NCI-H128 (cell line): ENCODE results near the gene OBSL1.

ENCODE experiments used
- DNase-seq: peaks from one replicate; lab custom pipeline; 2025; ENCODE audit not compliant: unreplicated experiment; lab: John Stamatoyannopoulos, UW

The OBSL1 gene

DNA sequence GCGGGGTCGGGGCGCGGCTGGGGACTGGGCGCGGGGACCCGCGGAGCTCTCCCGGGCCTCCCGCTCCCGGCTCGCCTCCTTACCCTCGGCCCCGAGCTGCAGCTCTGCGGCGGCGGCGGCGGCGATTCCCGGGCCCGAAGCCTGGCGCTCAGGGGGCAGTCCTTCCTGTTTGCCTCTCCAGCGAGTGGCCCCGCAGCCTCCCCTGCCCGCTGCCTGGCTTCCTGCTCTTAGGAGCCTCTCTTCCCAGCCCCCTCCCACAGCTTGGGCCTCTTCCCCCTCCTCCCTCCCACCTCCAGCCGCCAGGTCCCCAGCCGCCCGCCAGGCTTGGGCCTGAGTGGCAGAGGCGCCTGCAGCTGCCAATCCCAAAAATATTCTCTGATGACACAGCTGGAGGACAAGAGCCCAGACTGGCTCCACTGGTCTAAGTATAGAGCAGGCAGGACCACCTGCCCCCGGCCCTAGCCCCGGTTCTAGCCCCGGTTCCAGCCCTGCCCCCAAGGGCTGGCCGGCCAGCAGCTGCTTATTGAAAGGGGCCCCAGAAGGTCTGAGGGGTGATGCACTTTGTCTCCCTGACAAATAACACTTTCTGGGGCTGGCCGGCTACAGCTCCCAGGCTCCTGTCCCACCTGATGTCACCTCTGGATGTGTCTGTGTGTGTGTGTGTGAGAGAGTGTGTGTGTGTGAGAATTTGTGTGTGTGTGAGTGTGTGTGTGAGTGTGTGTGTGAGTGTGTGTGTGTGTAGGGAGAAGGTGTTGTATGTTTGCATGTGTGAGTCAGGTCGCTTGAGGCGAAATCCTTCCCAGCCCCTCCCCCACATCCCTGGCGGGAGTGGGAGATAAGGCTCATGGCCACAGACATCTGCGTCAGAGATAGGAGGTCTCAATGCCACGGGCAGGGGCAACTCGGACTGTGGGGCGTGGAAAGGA is at the start of gene OBSL1:
OBSL1 (minus strand) TSS at position 229 of the 926 bp plus-strand sequence. CDS start 307 bp downstream, outside the sequence.
- DNase-seq = peak; percentile 55

DNA sequence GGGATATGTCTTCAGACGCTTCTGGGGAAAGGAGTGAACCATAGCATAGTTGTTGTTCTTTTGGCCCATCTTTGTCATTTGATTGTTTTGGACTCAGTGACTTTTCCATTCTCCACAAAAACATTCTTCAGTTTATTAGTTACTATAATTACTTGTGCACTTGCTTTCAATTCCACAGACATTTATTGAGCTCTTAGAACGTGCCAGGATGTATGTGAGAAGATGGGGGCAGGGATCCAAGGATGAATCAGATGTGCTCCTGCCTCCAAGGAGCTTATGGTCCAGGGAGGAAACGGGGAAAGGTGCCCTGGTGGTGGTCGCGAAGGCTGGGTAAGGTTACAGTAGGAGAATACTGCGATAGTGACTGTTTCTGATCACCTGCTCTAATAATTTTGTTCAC is 49.2 kb upstream of the OBSL1 start:
- DNase-seq = no peak

DNA sequence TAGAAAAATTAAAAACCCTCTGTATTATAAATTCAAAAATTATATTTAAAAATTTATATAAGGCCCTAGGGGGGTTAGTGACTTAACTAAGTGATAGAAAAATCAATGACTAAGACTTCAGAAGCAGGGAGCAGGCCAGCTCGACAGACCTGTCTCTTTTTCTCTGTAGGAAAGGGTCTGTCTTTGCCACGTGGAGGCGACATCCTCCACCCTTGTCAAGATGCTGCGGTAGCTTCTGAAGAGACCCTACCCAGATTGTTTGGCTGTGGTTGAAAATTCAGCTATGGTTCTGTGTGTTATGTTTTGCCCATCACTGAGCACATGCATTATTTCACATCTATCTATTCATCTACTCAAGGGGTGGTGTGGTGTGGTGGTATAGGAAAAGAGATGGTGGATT is 47.9 kb upstream of the OBSL1 start:
- no peak for DNase-seq

DNA sequence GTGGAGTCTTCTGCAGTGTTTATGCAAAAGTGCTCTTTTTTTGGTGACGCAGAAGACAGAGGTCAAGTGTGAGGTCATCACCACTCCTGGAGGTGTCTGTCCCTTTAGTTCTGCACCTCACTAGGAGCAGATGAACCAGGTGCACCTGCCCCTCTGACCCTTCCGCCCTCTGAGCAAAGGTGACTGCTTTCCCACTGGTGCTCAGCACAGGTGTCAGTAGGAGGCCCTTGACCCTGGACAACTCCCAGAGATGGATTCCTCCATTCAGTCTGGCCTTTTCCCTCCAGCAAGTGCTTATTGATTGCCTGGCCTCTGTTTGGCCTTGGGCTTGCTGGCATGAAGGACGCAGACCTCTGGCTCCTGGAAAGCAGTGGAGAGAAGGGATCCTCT is 47.4 kb upstream of the OBSL1 start:
- DNase-seq = no peak

DNA sequence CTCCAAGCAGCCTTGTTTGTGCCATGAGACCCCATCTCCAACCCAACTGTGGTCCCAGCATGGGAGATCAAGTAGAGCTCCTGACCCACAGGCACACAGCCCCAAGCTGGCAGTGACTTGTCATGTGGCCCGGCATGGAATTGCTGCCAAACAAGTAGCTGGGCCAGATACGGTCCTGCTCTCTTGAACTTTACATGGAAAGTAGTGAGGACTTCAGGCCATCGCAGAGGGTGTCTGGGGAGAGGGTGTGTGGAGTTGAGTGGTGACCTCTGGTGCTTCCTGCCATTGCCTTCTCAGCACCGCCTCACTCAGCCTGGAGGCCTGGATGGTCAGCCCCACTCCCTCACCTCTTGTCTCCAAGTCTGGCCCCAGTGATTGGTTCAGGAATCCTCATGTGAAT is 45.2 kb upstream of the OBSL1 start:
- no peak for DNase-seq

DNA sequence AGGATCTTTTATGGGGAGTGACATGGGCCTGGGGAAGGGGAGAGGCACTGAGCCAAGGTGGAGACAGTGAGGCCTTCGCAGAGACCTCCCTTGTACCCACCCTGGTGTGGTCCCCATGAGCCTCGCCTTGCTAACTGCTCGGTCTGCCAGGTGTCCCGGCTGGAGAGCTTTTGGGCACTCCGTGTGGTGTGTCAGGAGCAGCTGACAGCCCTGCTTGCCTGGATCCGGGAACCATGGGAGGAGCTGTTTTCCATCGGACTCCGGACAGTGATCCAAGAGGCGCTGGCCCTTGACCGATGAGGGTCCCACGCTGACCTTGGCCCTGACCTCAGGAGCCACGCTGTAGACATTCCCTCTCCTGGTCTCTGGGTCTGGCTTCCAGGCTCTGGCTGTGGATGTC is 44.6 kb upstream of the OBSL1 start:
- no peak for DNase-seq

DNA sequence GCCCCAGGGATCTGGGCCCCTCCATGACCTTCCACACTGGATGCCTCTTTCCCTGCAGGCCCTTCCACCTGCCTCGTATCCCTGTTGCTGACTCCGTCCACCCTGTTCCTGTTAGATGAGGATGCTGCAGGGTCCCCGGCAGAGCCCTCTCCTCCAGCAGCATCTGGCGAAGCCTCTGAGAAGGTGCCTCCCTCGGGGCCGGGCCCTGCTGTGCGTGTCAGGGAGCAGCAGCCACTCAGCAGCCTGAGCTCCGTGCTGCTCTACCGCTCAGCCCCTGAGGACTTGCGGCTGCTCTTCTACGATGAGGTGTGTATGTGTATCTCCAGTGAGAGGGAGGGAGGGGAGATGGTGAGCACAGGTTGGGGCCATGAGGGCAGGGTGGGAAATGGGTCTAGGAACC is 43.7 kb upstream of the OBSL1 start:
- no peak for DNase-seq

DNA sequence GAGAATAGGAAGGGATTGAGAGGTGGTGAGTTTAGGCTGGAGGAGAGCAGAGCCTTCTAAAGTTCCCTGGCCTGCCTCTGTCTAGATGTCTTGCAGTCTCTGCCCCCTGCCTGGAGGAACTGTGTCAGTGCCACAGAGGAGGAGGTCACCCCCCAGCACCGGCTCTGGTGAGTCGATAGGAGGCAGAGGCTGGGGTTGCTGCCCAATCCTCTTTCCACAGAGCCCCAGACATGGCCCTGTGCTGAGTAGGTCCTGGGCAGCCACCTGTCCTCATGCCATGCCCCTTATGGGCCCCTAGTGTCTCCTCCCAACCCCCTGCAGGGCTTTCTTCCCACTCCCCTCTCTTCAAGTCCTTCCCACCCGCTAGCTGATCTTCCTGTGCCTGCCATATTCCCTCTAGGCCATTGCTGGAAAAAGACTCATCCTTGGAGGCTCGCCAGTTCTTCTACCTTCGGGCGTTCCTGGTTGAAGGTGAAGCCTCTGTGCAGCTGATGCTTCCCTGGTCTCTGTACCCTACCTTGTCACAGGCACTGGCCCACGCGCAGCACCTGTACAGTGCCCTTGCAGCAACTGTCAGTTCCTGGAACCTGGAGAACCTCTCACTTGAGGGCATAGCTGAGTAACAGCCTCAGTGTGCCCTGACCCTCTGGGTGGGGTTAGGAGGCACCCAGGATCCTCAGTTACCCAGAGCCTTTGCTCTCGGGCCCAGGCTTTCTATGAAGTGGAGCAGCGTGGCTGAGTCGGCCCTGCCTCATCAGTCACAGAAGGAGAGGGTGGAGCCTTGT is 42.9 kb upstream of the OBSL1 start:
- no peak for DNase-seq

DNA sequence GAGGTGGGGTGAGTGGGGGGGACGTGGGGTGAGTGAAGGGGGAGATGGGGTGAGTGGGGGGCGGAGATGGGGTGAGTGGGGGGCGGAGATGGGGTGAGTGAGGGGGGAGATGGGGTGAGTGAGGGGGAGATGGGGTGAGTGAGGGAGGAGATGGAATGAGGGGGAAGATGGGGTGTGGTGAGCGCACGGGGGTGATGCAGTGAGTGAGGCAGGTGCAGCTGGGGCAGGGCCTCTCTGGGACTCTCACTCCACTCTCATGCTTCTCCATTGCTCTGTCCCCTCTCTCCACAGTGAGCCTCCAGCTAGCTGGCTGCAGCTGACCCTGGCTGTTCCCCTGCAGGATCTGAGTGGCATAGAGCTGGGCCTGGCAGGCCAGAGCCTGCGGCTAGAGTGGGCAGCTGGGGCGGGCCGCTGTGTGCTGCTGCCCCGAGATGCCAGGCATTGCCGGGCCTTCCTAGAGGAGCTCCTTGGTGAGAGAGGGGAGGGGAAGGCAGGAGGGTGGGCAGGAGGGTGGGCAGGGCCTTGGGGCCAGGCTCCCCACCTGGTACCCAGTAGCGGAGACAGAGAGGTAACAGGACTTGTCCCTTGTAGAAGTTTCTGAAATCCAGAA is 42.2 kb upstream of the OBSL1 start:
- no peak for DNase-seq

DNA sequence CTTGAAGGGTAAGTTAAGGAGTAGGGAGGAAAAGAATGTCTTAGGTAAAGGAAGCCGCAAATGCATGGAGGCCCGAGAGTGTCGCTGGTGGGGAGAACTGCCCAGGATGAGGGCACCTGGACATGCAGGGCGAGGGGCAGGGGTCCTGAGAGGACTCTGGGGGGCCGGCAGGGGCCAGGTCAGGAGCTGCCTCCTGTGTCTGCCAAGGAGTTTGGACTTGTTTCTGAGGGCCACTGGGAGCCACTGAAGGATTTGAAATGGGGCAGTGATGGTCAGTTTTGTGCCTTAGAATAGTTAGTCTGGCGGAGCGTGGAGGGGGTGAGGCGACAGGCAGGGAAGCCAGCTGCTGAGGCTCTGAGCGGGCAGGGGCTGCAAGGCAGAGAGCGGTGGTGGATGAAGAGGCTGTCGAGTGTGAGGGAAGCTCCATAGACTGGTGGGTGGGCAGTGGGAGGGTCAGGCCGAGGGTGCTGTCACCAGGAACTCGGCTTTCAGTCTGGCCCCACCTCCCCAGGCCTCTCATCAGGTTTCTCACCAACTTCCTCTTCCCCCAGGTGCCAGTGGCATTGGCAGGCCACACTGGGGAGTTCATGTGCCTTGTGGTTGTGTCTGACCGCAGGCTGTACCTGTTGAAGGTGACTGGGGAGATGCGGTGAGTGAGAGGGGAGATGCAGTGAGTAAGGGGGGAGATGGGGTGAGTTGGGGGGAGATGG is 41.4 kb upstream of the OBSL1 start:
- DNase-seq = no peak

DNA sequence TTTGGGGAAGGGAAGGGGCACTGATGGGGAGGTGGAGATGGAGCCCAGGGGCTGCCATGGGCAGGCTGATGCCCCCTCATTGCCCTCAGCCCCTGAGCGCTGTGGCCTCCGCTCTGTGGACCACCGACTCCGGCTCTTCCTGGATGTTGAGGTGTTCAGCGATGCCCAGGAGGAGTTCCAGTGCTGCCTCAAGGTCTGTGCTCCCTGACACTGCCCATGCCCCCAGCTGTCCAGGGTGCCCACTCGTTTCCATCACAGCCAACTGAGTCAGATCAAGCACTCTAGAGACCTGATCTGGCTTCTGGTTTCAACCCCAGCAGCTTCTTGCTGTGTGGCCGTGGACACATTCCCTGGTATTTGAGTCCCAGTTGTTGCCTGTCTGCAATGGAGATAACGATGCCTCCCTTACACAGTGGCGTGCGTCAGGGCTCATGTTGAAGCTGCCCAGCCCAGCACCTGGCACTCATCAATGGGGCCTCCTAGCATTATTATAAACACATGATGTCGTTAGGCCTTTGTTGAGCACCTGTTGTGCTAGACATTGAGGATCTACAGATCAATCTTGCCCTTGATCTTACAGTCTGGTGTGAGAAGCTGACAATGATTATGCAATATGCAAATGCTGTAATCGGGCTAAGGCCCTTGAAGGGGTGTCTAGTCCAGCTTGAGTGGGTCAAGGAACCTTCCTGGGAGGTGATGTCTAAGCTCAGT is 40.7 kb upstream of the OBSL1 start:
- DNase-seq = no peak

DNA sequence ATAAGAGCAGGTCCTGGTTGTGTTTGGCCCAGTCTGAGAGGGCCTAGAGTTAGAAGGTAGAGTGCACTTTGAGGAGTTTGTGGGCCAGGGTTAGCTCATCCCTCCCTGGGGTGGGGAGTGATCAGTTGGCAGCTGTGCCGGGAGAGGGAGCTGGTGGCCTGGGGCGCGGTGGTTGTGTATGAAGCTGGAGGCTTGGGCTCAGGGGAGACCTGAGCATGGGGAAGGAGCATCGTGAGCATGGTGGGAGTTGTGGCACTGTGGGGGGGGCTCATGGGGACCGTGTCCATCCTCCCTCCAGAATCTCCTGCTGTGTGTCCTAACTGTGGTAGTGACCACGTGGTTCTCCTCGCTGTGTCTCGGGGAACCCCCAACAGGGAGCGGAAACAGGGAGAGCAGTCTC is 40.0 kb upstream of the OBSL1 start:
- DNase-seq = no peak

DNA sequence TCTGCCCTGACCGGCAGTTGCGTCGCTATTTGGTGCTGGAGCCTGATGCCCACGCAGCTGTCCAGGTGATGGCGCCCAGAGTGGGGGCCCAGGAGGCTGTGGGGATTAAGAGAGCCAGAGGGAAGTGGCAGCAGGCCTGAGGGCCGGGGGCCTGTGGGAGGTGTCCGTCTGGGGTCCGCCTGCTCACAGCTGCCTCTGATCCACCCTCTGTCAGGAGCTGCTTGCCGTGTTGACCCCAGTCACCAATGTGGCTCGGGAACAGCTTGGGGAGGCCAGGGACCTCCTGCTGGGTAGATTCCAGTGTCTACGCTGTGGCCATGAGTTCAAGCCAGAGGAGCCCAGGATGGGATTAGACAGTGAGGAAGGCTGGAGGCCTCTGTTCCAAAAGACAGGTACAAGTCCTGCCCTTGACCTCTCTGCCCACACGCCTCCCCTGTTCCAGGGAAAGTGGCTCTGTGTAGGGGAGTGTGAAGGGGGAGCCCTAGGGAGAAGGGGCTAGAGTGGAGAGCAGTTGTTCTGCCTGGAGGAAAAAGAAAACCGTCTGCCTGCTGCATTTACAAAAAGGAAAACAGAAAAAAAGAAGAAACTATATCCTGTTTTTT is 37.9 kb upstream of the OBSL1 start:
- DNase-seq = no peak

DNA sequence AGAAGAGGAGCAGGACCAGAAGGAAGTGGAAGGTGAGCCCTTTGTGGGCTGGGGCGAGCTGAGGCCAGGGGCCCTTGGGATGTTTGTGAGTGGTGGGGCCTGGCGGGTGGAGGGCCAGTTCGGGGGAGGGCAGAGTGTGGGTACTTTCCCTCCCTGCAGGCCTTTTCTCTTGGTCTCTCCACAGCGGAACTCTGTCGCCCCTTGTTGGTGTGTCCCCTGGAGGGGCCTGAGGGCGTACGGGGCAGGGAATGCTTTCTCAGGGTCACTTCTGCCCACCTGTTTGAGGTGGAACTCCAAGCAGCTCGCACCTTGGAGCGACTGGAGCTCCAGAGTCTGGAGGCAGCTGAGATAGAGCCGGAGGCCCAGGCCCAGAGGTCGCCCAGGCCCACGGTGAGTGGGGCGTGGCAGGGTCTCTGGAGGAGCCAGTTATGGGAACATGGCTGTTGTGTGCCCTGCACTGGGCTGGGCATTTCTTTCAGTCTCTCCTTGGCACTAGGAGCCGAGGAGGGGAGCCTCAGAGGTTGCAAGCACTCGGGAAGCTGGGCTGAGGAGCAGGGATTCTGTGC is 37.1 kb upstream of the OBSL1 start:
- DNase-seq = no peak

DNA sequence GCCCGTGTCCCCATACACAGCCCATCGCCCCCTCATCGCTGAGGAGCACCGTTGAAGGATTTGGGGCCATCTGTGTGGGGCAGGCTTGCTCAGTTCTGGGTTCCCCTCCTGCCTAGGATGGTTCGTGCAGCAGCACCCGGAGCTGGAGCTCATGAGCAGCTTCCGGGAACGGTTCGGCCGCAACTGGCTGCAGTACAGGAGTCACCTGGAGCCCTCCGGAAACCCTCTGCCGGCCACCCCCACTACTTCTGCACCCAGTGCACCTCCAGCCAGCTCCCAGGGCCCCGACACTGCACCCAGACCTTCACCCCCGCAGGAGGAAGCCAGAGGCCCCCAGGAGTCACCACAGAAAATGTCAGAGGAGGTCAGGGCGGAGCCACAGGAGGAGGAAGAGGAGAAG is 36.6 kb upstream of the OBSL1 start:
- DNase-seq = no peak

DNA sequence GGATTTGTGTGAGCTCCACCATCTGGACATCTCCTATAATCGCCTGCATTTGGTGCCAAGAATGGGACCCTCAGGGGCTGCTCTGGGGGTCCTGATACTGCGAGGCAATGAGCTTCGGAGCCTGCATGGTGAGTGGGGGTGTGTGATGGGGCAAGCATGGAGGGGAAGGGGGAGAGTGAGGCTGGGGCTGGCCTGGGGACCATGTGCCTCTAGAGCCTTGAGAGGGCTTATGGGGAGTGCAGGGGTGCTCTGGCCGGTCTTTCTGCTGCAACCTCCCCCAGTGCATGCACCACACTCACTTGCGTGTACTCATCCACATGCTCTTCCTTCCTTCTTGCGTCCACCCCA is 34.2 kb upstream of the OBSL1 start:
- DNase-seq = no peak

DNA sequence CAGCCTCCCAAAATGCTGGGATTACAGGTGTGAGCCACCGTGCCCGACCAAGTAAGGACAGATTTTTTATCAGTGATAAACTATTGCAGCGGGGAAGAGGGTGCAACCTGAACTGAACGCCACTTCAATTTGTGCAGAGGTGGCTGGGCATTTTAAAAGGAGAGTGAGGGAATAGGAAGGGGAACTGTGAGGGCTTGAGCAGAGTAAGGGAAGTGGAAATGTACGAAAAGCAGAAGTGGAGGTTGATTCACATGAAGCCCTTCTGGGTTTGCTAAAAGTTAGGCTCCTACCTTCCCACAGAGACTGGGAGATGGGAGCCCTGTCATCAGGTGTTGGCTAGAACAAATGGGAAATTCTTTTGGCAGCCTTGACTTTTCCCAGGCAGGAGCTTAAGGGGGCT is 32.4 kb upstream of the OBSL1 start:
- DNase-seq = no peak

DNA sequence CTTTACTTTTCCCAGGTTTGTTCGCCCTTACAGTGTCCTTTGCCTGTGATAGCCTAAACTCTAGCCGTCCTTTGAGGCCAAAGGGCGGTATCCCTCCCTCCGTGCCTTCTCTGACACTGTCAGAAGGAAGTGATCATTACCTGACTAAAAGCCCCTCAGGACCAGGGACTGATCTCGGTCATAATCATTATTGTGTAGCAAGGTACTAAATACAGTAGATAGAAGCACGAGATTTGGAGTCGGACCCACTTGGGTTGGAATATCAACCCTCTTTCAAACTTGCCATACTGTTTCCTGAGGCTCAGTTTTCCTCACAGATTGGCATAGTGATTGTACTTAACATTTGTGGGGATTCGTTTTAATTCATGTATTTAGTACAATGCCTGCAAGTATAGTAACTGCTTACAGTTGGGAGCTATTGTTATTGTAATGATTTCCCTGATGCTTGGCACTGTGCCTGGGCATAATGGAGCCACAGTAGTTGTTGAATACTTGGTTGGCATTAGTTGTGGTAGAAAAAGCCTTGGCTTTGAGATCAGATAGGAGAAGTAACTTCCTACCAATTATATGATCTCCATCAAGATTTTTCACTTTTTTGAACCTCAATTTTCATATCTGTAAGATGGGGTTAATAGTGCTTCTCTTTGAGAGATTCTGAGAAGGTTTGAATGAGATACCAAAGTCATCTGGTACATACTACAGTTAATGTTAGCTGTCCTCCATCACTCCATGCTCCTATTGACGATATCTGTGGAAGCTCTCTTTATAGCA is 27.2 kb upstream of the OBSL1 start:
- DNase-seq = no peak
